Activated T-cell treated with anti-CD3 and anti-CD28 coated beads, Interleukin-2, amount 50 U/mL, for 1 hour (primary cell): ENCODE data around the gene DIDO1.
"Not testable (repeated sequence)": the region's sequence is repeated elsewhere in the genome, so short reads cannot be mapped to it uniquely, and the experiment has no call there.

ENCODE experiments used
- DNase-seq: peaks from one replicate; pipeline ENCODE4 v3.0.0-alpha.2; 2020

Gene DIDO1

DNA sequence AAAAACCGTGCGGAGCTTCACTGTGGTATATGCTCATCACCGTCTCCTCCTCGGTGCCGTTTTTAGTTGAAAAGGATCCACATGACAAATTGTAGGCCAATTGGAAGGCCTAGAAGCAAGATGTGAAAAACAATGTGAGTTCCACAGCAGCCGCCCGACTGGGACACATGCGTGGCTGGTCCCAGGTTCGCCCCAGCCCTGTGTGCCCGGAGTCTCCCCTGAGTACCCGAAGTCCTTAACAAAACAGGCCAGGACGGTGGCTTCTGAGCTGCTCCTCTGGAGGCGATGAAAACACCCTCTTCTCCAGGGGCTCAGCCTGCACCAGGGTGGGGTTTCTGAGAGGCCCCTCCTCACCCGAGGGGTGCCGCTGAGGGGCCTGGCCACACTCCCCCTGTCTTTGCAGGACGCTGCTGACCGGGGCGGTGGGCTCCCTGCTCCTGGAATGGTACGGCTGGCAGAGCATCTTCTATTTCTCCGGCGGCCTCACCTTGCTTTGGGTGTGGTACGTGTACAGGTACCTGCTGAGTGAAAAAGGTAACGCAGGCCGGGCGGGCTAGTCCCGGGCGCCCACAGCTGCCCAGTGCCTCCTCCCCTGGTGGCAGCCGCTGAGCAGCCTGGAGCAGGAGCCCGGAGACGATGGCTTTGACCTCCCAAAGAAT, 36.0 kb upstream of the DIDO1 start:
- no peak for DNase-seq

DNA sequence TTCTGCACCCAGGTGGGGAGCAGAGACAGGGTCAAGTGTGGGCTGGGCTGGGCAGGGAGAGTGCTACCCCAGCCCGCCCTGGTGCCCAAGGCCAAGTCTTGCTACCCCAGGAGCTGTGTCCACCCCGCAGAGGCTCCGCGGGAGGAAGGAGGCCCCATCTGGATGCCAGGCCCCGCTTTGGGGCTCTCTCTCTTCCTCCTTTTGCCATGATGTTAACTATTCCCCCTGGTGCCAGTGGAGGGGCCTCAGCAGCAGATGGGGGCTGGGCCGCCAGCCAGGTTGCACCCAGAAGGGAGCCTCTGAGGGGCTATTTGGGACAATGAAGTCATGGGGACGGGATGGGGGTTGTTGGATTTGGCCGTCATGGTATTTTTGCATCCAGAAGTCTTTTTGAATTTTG, 35.5 kb upstream of the DIDO1 start:
- DNase-seq: no peak

DNA sequence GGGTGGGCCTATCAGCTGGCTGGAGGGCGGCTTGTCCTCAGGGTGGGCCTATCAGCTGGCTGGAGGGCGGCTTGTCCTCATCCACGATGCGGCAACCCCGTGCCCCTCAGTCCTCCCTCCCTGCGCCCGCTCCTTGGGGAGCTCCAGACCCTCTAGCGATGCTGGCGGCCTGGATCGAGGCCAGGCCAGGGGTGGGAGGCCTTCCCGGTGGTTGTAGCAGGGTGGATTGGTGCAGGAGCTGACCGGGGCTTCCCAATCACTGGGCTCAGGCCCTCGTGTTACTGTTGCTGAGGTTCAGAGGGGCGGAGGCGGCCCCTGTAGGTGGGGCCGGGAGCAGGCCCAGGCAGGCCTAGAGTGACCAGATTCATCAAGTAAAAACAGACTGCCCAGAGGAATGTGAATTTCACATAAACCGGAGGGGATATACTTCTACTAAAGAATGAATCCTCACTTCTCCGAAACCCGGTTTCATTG, 35.0 kb upstream of the DIDO1 start:
- no peak for DNase-seq

DNA sequence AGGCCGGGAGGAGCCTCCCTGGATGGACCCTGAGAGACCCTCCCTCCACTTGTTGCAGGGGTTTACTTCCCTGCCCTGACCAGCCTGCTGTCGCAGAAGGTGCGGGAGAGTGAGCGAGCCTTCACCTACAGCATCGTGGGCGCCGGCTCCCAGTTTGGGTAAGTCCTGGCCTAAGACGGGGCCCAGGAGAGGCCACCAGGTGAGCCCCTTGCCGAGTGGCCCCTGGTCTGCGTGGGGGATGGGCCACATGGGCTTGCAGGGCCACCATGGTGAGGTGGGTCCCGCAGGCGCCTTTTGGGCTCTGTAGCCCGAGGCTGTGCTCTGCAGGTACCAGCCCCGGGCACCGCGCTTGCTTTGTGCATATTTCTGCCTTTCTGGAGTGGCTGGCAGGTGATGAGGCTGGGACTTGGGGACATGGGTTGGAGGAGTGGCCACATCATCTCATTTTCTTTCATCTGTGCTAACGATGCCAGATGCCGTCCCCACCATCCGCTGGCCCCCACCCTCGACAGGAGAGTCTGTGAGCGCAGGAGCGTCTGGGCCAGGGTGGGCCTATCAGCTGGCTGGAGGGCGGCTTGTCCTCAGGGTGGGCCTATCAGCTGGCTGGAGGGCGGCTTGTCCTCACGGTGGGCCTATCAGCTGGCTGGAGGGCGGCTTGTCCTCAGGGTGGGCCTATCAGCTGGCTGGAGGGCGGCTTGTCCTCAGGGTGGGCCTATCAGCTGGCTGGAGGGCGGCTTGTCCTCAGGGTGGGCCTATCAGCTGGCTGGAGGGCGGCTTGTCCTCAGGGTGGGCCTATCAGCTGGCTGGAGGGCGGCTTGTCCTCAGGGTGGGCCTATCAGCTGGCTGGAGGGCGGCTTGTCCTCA, 34.4 kb upstream of the DIDO1 start:
- DNase-seq: not testable (repeated sequence)

DNA sequence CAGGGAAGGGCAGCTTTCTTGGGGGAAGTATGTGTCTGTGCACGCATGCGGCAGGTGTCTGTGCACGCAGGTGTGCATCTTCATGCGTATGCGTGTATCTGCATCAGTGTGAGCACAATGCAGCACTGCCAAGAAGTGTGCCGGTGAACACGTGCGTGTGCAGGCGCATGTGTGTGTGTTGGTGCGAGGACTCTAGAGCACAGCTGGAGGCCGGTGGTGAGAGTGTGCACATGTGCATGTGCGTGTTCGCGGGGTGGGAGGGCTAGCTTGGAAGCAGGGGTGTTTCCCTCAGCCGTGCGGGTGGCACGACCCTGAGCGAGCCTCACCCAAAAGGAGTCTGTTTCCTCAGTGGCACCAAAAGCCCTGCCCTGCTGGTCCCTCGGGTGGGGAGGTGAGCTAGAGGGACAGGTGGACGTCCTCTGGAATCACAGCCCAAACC, 33.7 kb upstream of the DIDO1 start:
- DNase-seq: no peak

DNA sequence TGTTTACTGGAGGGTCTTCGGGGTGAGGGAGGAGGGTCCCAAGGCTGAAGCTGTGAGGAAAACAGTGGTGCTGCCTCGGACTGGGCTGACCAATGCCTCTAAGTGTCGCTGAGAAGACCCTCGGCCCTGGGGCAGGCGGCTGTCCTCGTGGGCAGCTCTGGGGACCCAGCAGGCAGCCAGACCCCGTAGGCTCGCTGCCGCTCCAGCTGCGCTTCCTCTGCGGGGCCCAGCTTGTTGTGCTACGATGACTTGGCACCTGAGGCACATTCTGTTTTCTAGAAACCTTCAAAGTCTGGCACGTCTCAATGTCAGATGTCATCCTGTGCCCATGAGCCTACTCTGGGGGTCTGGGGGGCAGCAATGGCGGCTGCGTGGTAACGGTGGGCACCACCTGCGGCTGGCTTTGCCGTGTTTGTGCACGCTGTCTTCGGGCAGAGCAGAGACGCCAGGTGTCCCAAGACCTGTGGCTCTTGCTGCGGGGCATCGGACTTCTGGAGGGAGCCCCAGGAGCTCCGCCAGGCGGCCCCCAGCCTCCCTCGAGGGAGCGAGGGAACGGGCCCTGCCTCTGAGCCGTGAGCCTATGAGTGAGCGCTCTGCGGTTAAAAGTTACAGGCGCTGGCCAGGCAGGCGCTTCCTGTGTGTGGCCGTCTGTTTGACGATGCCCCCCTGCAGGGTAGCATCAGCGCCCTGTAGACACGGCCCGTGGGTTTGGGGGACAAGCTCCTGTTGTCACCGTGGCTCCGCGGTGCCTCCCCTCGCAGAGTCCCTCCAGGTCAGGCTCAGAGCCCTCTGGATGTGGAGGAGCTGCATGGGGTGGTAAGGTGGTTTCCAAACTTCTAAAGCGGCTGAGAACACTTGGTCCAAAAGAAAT, 33.0 kb upstream of the DIDO1 start:
- DNase-seq: no peak

DNA sequence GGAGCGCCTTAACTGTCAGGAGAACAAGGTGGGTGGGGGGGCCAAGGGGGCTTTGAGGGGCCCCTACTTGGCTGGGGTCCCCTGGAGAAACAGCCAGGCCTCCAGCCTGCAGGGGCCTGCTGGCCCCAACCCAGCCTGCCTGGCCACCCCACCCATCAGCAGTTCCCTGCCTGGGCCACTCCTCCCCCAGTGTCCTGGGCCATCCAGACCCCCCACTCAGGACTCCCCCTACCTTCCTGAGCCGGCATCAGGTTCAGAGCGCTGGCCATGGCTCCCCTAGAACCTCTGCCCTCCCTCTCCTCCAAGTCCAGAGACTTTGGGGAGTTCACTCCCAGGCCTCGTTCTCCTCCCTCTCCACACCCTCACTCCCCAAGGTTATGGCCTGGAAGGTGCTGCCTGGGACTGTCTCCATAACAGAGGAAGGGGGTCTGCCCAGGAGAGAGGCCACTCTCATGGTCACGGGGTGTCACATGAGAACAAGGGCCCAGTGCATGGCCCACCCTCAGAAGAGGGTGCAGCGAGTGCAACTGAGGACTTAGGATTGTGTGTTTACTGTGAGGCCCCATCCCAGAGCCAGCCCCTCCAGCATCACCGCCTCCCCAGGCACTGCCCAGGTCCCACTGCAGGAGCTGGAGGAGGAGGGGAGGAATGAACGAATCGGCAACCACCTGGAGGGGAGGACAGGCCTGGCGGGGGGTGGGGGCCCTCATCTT, 32.2 kb upstream of the DIDO1 start:
- no peak for DNase-seq

DNA sequence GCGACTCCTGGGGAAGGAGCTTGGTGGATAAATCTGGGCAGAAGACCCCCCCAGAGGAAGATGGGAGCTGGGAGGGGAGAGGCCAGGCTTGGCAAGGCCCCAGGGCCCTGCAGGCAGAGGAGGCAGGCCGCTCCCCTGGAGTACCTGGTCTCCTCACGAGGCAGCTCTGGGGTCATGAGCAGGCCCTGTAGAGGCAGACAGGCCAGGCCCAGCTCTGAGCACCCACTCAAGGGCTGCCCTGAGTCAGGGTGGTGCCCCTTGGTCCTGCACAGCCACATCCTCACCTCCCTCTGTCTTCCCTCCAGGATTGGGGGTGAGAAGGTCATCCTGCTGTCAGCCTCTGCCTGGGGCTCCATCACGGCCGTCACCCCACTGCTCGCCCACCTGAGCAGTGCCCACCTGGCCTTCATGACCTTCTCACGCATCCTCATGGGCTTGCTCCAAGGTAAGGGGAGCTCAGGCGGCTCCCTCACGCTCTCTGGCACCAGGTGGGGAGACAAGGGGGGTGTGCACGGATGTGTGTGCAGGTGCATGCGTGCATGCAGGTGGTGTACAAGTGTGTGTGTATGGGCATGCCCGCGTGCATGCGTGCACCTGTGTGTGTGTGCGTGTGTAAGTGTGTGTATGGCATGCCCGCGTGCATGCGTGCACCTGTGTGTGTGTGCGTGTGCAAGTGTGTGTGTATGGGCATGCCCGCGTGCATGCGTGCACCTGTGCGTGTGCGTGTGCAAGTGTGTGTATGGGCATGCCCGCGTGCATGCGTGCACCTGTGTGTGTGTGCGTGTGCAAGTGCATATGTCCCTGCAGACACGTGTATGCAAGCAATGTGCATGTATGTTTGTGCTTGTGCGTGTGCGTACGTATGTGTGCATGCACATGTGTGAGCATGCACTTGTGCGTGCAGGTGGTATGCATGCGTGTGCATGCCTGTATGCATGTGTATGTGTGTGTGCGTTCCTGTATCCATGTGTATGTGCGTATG, 31.1 kb upstream of the DIDO1 start:
- DNase-seq: no peak

DNA sequence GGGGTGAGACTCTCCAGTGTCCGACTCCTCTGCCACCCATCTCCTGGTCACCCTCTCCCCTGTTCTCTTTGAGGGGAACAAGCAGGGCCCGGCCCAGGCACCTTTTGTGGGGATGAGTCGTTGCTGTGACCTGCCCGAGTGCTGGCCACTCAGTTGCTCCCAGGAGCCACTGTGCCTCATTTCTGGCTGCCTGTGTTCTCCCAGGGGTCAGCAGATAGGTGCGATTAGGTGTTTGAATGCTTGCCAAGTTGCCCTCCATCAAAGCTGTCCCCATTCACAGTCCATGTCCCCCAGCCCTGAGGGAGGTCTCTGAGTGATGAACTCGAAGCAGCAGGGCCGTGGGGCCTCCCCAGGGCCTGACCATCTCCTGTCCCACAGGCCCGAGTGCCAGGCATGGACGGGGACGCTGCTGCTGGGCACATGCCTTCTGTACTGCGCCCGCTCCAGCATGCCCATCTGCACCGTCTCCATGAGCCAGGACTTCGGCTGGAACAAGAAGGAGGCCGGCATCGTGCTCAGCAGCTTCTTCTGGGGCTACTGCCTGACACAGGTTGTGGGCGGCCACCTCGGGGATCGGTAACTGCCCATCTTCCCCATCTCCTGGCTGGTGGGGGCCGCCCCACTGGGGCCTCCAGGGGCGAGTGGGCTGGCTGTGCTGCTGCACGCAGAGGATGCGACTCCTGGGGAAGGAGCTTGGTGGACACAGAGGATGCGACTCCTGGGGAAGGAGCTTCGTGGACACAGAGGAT, 30.3 kb upstream of the DIDO1 start:
- no peak for DNase-seq

DNA sequence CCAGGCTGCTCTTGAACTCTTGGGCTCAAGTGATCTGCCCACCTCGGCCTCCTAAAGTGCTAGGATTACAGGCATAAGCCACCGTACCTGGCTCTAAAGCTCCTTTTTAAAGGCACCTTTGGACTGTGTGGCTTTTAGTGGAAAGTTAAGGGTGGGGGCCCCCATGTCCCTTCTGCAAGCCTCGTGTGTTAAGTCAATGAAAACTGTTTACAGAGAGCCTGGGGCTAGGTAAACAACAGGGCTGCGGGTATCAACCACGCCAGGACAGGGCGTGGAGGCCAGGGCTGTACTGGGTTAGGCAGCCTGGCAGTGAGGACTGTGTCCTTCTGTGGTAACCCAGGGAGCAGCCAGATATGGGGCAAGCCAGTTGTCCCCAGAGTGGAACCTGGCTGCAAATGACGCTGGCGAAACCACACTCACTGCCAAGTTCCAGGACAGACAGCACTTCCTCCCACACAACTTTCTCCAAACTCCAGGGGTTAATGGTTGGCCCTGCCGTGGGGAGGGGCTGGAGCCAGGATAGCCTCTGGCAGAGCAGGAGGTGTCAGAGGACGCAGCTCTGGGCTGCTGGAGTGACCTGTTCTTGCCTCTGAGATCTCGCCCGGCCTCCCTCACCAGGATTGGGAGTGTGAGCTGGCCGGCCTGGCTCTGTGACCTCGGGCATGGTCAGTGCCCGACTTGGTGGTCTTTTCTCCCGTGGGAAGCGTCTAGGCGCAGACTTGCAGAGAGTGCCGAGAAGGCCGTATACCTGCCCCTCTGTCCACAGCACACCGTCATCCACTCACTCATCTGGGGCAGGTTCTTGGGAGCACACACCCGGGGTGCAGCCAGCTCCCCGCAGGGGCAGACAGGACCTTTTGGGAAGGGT, 29.4 kb upstream of the DIDO1 start:
- no peak for DNase-seq

DNA sequence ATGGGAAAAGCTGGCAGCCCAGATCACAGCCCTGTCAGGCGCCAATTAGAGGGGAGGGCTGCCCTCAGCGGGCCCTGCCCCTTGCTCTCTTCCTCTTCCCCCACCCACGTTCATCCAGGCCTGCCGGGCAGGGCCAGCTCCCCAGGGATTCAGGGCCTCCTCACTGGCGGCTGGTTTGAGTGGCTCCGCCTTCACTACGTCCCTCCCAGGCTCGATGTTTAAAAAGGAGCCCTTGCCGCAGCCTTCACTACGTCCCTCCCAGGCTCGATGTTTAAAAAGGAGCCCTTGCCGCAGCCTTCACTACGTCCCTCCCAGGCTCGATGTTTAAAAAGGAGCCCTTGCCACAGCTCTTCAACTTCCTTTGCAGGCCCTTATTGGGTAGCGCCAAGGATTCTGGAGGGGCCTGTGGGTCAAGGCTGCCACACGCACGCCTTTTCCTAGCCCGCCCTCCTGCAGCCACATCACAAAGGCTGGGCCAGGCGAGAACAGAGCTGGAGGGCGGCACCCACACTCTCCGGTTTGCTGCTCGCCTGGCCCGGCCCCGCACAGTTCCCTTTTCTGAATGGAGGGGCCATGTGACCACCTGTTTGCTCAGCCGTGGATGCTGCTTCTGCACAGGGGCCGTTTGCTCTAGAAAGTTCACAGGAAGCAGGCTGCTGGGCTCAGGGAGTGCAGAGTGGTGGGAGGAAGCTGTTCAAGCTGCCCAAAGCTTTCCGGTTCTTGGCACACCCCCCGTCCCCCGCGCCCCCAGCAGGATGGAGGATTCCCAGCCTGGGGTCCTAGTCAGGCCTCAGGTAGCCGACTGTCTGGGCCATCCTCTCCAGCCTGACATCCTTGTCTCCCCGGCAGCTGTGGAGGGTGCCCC, 27.8 kb upstream of the DIDO1 start:
- peak; percentile 64 for DNase-seq

DNA sequence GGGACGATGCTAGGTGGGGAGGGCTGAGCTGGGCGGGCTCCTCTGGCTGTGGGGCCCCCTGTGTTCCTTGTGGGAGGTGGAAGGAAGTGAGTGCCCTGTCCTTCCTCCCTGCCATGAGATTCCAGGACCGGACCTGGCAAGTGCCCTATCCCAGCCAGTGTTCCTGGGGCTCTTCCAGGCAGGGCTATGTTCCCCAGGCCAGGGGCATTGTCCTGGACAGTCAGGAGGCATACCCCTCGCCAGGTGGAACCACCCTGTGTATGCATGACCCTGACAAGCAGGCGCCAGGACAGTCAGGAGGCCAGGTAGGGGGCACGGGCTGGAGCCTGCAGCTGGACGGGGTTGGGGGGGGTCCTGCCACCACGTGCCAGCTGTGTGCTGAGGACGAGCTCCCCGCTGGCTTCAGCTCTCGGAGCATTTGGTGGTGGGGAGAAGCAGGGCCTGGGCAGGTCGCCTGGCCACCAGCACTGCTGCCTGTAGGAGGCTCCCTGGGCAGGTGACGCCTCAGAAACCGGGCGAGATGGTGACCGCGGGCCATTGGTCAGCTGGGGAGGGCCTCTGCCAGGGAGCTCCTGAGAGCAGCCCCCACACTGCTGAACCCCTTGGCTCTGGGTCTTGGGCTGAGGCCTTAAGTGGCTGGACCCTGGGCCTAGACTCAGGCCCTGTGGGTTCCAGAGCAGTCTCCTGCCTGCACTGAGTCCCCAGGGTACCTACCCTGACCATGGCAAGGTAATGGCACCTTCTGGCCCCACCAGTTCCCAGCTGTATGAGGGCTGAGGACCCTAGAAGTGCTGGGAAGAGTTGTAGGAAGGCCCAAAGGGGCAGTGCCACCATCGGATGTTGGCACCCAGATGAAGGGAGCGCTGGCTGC, 26.9 kb upstream of the DIDO1 start:
- DNase-seq: no peak

DNA sequence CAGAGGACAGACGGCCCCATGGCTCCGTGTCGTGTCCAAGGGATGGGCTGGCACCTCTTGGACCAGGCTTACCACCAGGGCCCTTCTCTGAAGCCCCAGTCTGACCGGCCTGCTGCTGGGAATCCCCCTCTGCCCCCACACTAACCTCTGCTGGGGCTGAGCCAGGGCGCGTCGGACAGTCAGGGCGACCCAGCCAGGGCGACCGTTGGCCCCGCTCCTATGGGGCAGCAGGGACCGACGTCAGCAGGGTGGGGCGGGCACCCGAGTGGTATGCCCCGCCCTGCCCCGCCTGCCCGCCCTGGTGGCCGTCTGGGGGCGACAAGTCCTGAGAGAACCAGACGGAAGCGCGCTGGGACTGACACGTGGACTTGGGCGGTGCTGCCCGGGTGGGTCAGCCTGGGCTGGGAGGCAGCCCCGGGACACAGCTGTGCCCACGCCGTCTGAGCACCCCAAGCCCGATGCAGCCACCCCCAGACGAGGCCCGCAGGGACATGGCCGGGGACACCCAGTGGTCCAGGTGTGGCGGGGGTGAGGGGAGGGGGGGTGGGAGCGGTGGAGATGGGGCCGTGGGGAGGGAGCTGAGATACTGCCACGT, 26.2 kb upstream of the DIDO1 start, which contains the start of gene SLC17A9:
TSS of gene SLC17A9 (plus strand) at position 337 of the 595 bp plus-strand sequence. CDS start at position 459, 122 bp downstream.
- DNase-seq: peak; percentile 51

DNA sequence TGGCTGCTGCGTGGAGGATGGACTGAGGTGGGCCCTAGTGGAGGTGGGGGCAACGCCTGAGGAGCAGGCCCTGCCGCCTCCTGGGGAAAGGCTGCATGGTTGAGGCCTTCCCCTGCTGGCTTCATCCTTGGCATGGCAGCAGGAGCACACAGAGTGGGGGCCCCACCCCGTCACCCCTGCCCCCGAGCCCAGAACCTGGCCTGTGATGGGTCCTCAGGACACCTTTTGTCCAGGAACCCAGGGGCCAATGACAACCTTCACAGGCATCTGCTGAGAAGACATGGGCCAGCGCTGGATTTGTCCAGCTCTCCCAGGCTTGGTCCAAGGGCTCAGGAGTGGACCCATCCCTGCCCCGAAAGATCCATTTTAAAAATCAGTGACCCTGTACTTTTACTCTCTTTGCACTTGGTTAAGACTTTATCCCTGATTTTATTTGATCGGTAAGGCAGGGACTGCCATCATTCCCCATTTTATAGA, 25.6 kb upstream of the DIDO1 start:
- DNase-seq: no peak

DNA sequence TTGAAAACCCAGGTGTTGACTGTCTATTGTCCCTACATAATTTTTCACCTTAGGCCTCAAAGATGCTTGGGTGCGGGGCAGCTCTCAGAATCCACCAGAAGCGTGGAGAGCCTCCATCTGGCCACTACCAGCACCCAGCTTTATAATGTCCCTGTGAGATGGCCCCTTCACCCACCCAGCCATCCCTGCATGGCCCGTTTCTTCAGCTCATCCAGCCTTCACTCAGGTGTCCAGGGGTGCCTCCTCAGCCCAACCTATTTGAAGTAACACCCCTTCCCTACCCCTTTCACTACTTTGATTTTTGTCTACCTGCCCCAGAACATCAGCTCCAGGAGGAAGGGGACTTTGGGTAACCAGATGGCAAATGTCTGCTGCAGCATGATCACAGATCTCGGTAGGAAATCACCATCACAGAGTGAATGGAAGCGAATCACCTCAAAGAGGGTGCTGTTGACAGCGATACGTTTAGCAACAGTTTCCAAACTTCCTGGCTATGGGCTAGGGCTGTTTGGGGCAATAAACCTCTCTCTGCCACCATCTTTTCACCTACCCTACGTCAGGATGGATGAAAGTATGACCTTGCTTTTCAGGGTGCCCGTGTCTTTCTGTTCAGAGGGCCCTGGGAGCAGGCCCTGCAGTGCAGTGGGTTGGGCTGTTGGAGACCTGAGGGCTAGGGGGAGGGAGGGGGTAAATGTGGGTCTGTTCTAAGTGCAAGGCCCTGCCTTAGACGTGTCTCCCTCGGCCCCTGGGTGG, 25.0 kb upstream of the DIDO1 start:
- no peak for DNase-seq

DNA sequence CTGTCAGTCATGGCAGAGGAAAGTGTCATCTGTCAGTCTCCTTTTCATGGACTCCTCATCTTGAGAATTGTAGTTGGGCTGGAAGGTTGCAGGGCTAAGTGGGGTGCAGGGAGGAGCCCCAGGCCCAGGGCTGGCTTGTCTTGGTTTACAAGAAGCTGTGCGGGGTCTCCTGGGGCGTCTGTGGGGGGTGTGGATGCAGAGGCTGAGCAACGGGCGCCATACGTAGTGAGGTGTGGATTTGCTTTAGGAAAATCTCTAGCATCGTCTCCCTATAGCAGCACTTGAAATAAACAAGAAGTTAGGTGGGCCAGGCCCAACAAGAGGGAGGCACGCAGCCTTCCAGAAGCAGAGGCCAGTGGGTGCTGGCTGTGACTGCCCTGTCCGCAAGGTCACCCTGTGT, 24.4 kb upstream of the DIDO1 start:
- DNase-seq: no peak
